NB4 (cell line): ENCODE measurements around the gene ZNF716.

Source experiments
- MYC ChIP-seq: IDR thresholded peaks from 2 replicates; pipeline ENCODE4 v1.6.1; 2011; ENCODE audit warnings: low read depth, low read length
- POLR2A ChIP-seq: IDR thresholded peaks from 2 replicates; pipeline ENCODE4 v1.6.1; 2011; ENCODE audit warnings: mild to moderate bottlenecking; ENCODE audit not compliant: insufficient read length; ENCODE audit errors: extremely low read depth
- TF ChIP-seq, protein P1 (sequence below): IDR thresholded peaks from one replicate; pipeline ENCODE4 v1.5.1; 2012; ENCODE audit warnings: low read depth, low read length

DNA sequence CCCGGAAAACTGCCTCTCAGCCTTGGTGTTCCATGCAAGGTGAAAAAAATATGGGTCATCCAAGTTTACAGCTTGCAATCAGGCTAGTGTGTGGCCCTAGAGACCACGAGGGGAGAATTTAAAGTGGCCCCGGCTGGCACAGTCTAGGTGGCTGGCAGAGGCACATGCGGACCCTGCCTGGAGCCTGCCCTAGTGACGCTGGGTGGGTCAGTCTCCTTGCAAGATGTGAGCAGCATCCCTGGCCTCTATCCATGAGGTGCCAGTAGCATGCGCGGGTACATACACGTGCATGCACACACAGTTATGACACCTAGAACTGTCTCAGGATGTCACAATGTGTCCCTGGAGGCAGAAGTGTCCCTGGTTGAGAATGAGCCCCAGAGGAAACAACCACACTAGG, 22.4 kb upstream of the ZNF716 start:
- TF ChIP-seq, protein P1, sequence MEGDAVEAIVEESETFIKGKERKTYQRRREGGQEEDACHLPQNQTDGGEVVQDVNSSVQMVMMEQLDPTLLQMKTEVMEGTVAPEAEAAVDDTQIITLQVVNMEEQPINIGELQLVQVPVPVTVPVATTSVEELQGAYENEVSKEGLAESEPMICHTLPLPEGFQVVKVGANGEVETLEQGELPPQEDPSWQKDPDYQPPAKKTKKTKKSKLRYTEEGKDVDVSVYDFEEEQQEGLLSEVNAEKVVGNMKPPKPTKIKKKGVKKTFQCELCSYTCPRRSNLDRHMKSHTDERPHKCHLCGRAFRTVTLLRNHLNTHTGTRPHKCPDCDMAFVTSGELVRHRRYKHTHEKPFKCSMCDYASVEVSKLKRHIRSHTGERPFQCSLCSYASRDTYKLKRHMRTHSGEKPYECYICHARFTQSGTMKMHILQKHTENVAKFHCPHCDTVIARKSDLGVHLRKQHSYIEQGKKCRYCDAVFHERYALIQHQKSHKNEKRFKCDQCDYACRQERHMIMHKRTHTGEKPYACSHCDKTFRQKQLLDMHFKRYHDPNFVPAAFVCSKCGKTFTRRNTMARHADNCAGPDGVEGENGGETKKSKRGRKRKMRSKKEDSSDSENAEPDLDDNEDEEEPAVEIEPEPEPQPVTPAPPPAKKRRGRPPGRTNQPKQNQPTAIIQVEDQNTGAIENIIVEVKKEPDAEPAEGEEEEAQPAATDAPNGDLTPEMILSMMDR, result no peak
- TF ChIP-seq POLR2A (no peak), MYC (no peak)
